ENCODE results near the gene SOS2.
"Not testable (repeated sequence)": the region's sequence is repeated elsewhere in the genome, so short reads cannot be mapped to it uniquely, and the experiment has no call there.

DNA sequence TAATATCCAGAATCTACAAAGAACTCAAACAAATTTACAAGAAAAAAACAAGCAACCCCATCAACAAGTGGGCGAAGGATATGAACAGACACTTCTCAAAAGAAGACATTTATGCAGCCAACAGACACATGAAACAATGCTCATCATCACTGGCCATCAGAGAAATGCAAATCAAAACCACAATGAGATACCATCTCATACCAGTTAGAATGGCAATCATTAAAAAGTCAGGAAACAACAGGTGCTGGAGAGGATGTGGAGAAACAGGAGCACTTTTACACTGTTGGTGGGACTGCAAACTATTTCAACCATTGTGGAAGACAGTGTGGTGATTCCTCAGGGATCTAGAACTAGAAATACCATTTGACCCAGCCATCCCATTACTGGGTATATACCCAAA lies 152.3 kb downstream of the SOS2 start:
- TF ChIP-seq TCF12 (IDR thresholded peaks at IDR 0.05; ENCODE audit: low read depth, low read length); TBP (IDR thresholded peaks at IDR 0.05; ENCODE audit: low read depth, low read length); JUN (IDR thresholded peaks at IDR 0.05; ENCODE audit: low read depth, low read length); CBX5 (IDR thresholded peaks at IDR 0.05; ENCODE audit: low read depth, low read length); CTBP2 (IDR thresholded peaks at IDR 0.05; ENCODE audit: borderline replicate concordance, insufficient read depth, insufficient read length, low read length); YY1 (IDR thresholded peaks at IDR 0.05; ENCODE audit: low read depth, low read length); SP1 (IDR thresholded peaks at IDR 0.05; ENCODE audit: low read depth, low read length); SUZ12 (IDR thresholded peaks at IDR 0.05; ENCODE audit: low read length): not testable (repeated sequence)
- TF ChIP-seq, protein P1, sequence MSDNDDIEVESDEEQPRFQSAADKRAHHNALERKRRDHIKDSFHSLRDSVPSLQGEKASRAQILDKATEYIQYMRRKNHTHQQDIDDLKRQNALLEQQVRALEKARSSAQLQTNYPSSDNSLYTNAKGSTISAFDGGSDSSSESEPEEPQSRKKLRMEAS (IDR thresholded peaks at IDR 0.05), result not testable (repeated sequence)
- TF ChIP-seq, protein P2, sequence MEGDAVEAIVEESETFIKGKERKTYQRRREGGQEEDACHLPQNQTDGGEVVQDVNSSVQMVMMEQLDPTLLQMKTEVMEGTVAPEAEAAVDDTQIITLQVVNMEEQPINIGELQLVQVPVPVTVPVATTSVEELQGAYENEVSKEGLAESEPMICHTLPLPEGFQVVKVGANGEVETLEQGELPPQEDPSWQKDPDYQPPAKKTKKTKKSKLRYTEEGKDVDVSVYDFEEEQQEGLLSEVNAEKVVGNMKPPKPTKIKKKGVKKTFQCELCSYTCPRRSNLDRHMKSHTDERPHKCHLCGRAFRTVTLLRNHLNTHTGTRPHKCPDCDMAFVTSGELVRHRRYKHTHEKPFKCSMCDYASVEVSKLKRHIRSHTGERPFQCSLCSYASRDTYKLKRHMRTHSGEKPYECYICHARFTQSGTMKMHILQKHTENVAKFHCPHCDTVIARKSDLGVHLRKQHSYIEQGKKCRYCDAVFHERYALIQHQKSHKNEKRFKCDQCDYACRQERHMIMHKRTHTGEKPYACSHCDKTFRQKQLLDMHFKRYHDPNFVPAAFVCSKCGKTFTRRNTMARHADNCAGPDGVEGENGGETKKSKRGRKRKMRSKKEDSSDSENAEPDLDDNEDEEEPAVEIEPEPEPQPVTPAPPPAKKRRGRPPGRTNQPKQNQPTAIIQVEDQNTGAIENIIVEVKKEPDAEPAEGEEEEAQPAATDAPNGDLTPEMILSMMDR (IDR thresholded peaks at IDR 0.05; ENCODE audit: control extremely low read depth in 1 of 3, insufficient read depth in 1 of 3, low read depth in 1 of 3, low read length in 3 of 3), result not testable (repeated sequence)
- TF ChIP-seq, protein P3, sequence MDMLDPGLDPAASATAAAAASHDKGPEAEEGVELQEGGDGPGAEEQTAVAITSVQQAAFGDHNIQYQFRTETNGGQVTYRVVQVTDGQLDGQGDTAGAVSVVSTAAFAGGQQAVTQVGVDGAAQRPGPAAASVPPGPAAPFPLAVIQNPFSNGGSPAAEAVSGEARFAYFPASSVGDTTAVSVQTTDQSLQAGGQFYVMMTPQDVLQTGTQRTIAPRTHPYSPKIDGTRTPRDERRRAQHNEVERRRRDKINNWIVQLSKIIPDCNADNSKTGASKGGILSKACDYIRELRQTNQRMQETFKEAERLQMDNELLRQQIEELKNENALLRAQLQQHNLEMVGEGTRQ (IDR thresholded peaks at IDR 0.05; ENCODE audit: low read length), result not testable (repeated sequence)

Data from H1 (cell line).